ENCODE data around the gene ANKS1B. TPM values are rescaled to one million over a fixed set of nuclear protein-coding genes. Genes with fewer than 3 reads are reported as not detected.
"Not testable (repeated sequence)": the region's sequence is repeated elsewhere in the genome, so short reads cannot be mapped to it uniquely, and the experiment has no call there.

ANKS1B gene
- total and polyA plus RNA-seq, 4 experiments from 2014 or later, result 0.28 to 0.55 TPM; not detected in 2

- H3K36me3 ChIP-seq (ENCODE audit: insufficient read depth, low read length); H3K27ac Mint-ChIP-seq; H3K27me3 ChIP-seq (ENCODE audit: insufficient read depth, low read length); intact Hi-C loops (cut with micrococcal nuclease); H3K4me1 ChIP-seq (ENCODE audit: insufficient read depth, low read length); H3K4me3 Mint-ChIP-seq; DNase-seq; H3K27ac ChIP-seq (ENCODE audit: low read depth, low read length); POLR2A ChIA-PET (ENCODE audit: partially characterized antibody); H3K27me3 Mint-ChIP-seq; H3K36me3 Mint-ChIP-seq; H3K4me1 Mint-ChIP-seq; H3K4me3 ChIP-seq (ENCODE audit: low read length in 2 of 2); CTCF ChIA-PET (ENCODE audit: partially characterized antibody); H3K9me3 ChIP-seq (ENCODE audit: control insufficient read depth in 1 of 2, low read length in 2 of 2): not testable (repeated sequence)
- H3K9me3 Mint-ChIP-seq, result peaks cover 2 to 23% (median 4%) of the 10 kb centered on the region in 8 donors
Measured at GRCh38 chr12:99714921-99715320, 269.8 kb downstream of the ANKS1B start.

DNA sequence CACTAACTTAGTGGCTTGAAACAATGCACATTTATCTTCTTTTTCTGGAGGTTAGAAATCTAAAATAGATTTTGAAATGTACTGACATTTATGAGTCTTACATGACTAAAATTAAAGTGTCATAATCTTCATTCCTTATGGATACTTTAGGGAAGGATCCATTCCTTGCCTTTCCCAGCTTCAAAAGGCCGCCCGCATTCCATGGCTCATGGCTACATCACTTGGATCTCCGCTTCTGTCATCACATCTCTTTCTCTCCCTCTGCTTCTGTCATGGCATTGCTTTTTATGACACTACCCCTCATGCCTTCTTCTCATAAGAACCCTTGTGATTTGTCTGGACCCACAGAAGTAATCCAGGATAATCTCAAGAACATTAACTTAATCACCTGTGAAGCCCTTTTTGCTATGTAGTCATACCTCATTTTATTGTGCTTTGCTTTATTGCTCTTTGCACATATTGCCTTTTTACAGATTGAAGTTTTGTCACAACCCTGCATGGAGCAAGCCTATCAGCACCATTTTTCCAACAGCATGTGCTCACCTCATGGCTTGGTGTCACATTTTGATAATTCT lies 270.7 kb downstream of the ANKS1B start:
- H3K36me3 ChIP-seq (ENCODE audit: insufficient read depth, low read length), result no peaks in the 10 kb centered on the region
- no peaks in the 10 kb centered on the region for H3K4me1 Mint-ChIP-seq
- no peak overlapping the region for H3K27ac Mint-ChIP-seq
- H3K36me3 Mint-ChIP-seq, result no peaks in the 10 kb centered on the region
- no peak overlapping the region for H3K4me3 Mint-ChIP-seq
- no peaks in the 10 kb centered on the region for H3K9me3 ChIP-seq (ENCODE audit: control insufficient read depth in 1 of 2, low read length in 2 of 2)
- ChIA-PET CTCF (ENCODE audit: partially characterized antibody) (no interaction called here), POLR2A (ENCODE audit: partially characterized antibody) (no interaction called here)
- intact Hi-C loops (cut with micrococcal nuclease), result no loop called here
- no peaks in the 10 kb centered on the region for H3K27me3 ChIP-seq (ENCODE audit: insufficient read depth, low read length)
- no peak overlapping the region for H3K4me3 ChIP-seq (ENCODE audit: low read length in 2 of 2)
- H3K27ac ChIP-seq (ENCODE audit: low read depth, low read length), result no peak overlapping the region
- no peaks in the 10 kb centered on the region for H3K27me3 Mint-ChIP-seq
- no peak for DNase-seq
- H3K4me1 ChIP-seq (ENCODE audit: insufficient read depth, low read length), result no peaks in the 10 kb centered on the region
- H3K9me3 Mint-ChIP-seq, result peaks cover 2 to 23% (median 4%) of the 10 kb centered on the region in 8 donors

GRCh38 chr12:99712281-99712680 lies 272.5 kb downstream of the ANKS1B start:
- Histone ChIP-seq H3K36me3 (ENCODE audit: insufficient read depth, low read length) (no peaks in the 10 kb centered on the region), H3K27ac (ENCODE audit: low read depth, low read length) (no peak overlapping the region), H3K27me3 (ENCODE audit: insufficient read depth, low read length) (no peaks in the 10 kb centered on the region), H3K9me3 (ENCODE audit: control insufficient read depth in 1 of 2, low read length in 2 of 2) (no peaks in the 10 kb centered on the region), H3K4me3 (ENCODE audit: low read length in 2 of 2) (no peak overlapping the region), H3K4me1 (ENCODE audit: insufficient read depth, low read length) (no peaks in the 10 kb centered on the region)
- ChIA-PET POLR2A (ENCODE audit: partially characterized antibody) (no interaction called here), CTCF (ENCODE audit: partially characterized antibody) (no interaction called here)
- Mint-ChIP-seq H3K9me3 (peaks cover 2 to 23% (median 5%) of the 10 kb centered on the region in 8 donors), H3K36me3 (no peaks in the 10 kb centered on the region), H3K4me3 (no peak overlapping the region), H3K27ac (no peak overlapping the region), H3K27me3 (no peaks in the 10 kb centered on the region), H3K4me1 (no peaks in the 10 kb centered on the region)
- DNase-seq, result no peak
- intact Hi-C loops (cut with micrococcal nuclease), result no loop called here

- intact Hi-C loops (cut with micrococcal nuclease), result no loop called here
Measured at GRCh38 chr12:99711246-99711645, 273.5 kb downstream of the ANKS1B start.

DNA sequence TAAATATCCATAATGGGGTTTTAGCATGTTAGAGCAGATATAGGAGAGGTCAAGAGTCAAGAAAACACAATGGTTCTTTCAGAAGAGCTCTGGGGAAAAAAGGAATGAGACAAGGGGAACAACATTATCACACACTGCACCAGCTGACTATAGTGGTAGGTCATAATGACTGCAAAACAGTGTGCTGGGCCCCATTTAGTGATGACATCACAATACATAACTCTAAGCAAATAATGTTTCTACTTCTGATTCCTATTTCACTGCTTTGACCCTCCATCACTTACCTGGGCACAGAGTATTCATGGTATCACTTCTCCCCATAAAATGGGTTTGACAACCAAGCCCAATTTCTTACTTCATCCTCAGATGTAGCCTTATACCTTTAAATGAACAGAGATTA lies 275.1 kb downstream of the ANKS1B start:
- H3K27ac ChIP-seq (ENCODE audit: low read depth, low read length), result no peak overlapping the region
- H3K9me3 Mint-ChIP-seq, result peaks cover 0 to 12% (median 3%) of the 10 kb centered on the region in 8 donors
- no peaks in the 10 kb centered on the region for H3K36me3 ChIP-seq (ENCODE audit: insufficient read depth, low read length)
- ChIA-PET CTCF (ENCODE audit: partially characterized antibody) (no interaction called here), POLR2A (ENCODE audit: partially characterized antibody) (no interaction called here)
- H3K27me3 ChIP-seq (ENCODE audit: insufficient read depth, low read length), result no peaks in the 10 kb centered on the region
- no peak for DNase-seq
- H3K4me3 Mint-ChIP-seq, result no peak overlapping the region
- no peak overlapping the region for H3K4me3 ChIP-seq (ENCODE audit: low read length in 2 of 2)
- H3K4me1 ChIP-seq (ENCODE audit: insufficient read depth, low read length), result no peaks in the 10 kb centered on the region
- no peaks in the 10 kb centered on the region for H3K9me3 ChIP-seq (ENCODE audit: control insufficient read depth in 1 of 2, low read length in 2 of 2)
- H3K27me3 Mint-ChIP-seq, result no peaks in the 10 kb centered on the region
- no peaks in the 10 kb centered on the region for H3K4me1 Mint-ChIP-seq
- no peak overlapping the region for H3K27ac Mint-ChIP-seq
- no peaks in the 10 kb centered on the region for H3K36me3 Mint-ChIP-seq
- intact Hi-C loops (cut with micrococcal nuclease), result no loop called here

More at GRCh38 chr12:99711246-99711645, 273.5 kb downstream of the ANKS1B start:
- ChIA-PET POLR2A (ENCODE audit: partially characterized antibody) (no interaction called here), CTCF (ENCODE audit: partially characterized antibody) (no interaction called here)
- Mint-ChIP-seq H3K9me3 (peaks cover 0 to 19% (median 4%) of the 10 kb centered on the region in 8 donors), H3K27me3 (no peaks in the 10 kb centered on the region), H3K4me3 (no peak overlapping the region), H3K27ac (no peak overlapping the region), H3K36me3 (no peaks in the 10 kb centered on the region), H3K4me1 (no peaks in the 10 kb centered on the region)
- Histone ChIP-seq H3K4me3 (ENCODE audit: low read length in 2 of 2) (no peak overlapping the region), H3K36me3 (ENCODE audit: insufficient read depth, low read length) (no peaks in the 10 kb centered on the region), H3K9me3 (ENCODE audit: control insufficient read depth in 1 of 2, low read length in 2 of 2) (no peaks in the 10 kb centered on the region), H3K4me1 (ENCODE audit: insufficient read depth, low read length) (no peaks in the 10 kb centered on the region), H3K27ac (ENCODE audit: low read depth, low read length) (no peak overlapping the region), H3K27me3 (ENCODE audit: insufficient read depth, low read length) (no peaks in the 10 kb centered on the region)
- no peak for DNase-seq

DNA sequence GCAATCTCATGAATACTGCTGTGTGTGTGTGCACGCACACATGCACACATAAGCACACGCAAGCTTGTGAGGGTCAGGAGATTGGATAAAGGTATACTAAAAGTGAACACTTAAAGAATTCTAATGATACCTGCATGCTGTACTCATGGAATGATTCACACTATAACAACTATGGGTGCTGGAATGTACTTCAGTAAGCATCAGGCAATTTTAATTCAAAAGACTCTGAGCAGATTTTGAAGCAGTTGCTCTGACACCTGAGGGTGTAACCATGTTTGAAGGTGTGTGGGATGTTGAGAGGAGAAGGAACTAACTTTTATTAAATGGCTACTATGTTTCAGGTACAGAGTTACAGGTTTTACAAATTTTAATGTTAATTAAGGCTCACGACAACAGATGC lies 275.6 kb downstream of the ANKS1B start:
- H3K4me1 Mint-ChIP-seq, result no peaks in the 10 kb centered on the region

GRCh38 chr12:99707883-99708282 lies 276.9 kb downstream of the ANKS1B start:
- Mint-ChIP-seq H3K4me1 (no peaks in the 10 kb centered on the region), H3K36me3 (no peaks in the 10 kb centered on the region), H3K4me3 (no peak overlapping the region), H3K27me3 (no peaks in the 10 kb centered on the region), H3K27ac (no peak overlapping the region), H3K9me3 (peaks cover 2 to 7% (median 3%) of the 10 kb centered on the region in 8 donors)
- Histone ChIP-seq H3K36me3 (ENCODE audit: insufficient read depth, low read length) (no peaks in the 10 kb centered on the region), H3K27me3 (ENCODE audit: insufficient read depth, low read length) (no peaks in the 10 kb centered on the region), H3K4me3 (ENCODE audit: low read length in 2 of 2) (no peak overlapping the region), H3K9me3 (ENCODE audit: control insufficient read depth in 1 of 2, low read length in 2 of 2) (no peaks in the 10 kb centered on the region), H3K27ac (ENCODE audit: low read depth, low read length) (no peak overlapping the region), H3K4me1 (ENCODE audit: insufficient read depth, low read length) (no peaks in the 10 kb centered on the region)
- ChIA-PET CTCF (ENCODE audit: partially characterized antibody) (no interaction called here), POLR2A (ENCODE audit: partially characterized antibody) (no interaction called here)
- no peak for DNase-seq
- intact Hi-C loops (cut with micrococcal nuclease), result no loop called here

More for the DNA sequence above, 275.6 kb downstream of the ANKS1B start:
- Histone ChIP-seq H3K4me3 (ENCODE audit: low read length in 2 of 2) (no peak overlapping the region), H3K36me3 (ENCODE audit: insufficient read depth, low read length) (no peaks in the 10 kb centered on the region), H3K27me3 (ENCODE audit: insufficient read depth, low read length) (no peaks in the 10 kb centered on the region), H3K9me3 (ENCODE audit: control insufficient read depth in 1 of 2, low read length in 2 of 2) (no peaks in the 10 kb centered on the region), H3K4me1 (ENCODE audit: insufficient read depth, low read length) (no peaks in the 10 kb centered on the region), H3K27ac (ENCODE audit: low read depth, low read length) (no peak overlapping the region)
- Mint-ChIP-seq H3K4me3 (no peak overlapping the region), H3K27me3 (no peaks in the 10 kb centered on the region), H3K27ac (no peak overlapping the region), H3K9me3 (peaks cover 0 to 12% (median 3%) of the 10 kb centered on the region in 8 donors), H3K36me3 (no peaks in the 10 kb centered on the region)
- intact Hi-C loops (cut with micrococcal nuclease), result no loop called here
- DNase-seq, result no peak
- CTCF ChIA-PET (ENCODE audit: partially characterized antibody), result no interaction called here
- POLR2A ChIA-PET (ENCODE audit: partially characterized antibody), result no interaction called here

Data from CD4-positive, alpha-beta memory T cell (primary cell).